HEK293T (cell line): ENCODE results near the gene TBC1D22A.

Source experiments
- CTCF ChIA-PET: fragments of 350-600 bp; formaldehyde crosslinking; extraction: SDS; loops from one replicate; lab custom pipeline; 2021; ENCODE audit warnings: antibody characterized with exemption, inconsistent platforms; lab: Yijun Ruan, JAX
- POLR2A ChIA-PET: fragments of 350-600 bp; formaldehyde crosslinking; extraction: SDS; loops from one replicate; lab custom pipeline; 2020; ENCODE audit warnings: antibody characterized with exemption, inconsistent platforms; lab: Yijun Ruan, JAX
- DNase-seq: peaks from one replicate; pipeline ENCODE4 v3.0.0; 2012; ENCODE audit warnings: mixed read lengths; ENCODE audit errors: extremely low spot score
- ARNT ChIP-seq: fragments of 450-650 bp; IDR thresholded peaks from 2 replicates; pipeline ENCODE4 v1.6.1; 2017; ENCODE audit warnings: mild to moderate bottlenecking
- BHLHE40 ChIP-seq: fragments of 450-650 bp; IDR thresholded peaks from 2 replicates; pipeline ENCODE4 v1.6.1; 2016; ENCODE audit warnings: mild to moderate bottlenecking, moderate library complexity, borderline replicate concordance
- CTBP1 ChIP-seq: fragments of 450-650 bp; IDR thresholded peaks from 2 replicates; pipeline ENCODE4 v1.6.1; 2016; ENCODE audit warnings: borderline replicate concordance
- ELF4 ChIP-seq: fragments of 450-650 bp; IDR thresholded peaks from 2 replicates; pipeline ENCODE4 v1.6.1; 2017; ENCODE audit warnings: antibody characterized with exemption
- FOXA1 ChIP-seq: fragments of 450-650 bp; IDR thresholded peaks from 2 replicates; pipeline ENCODE4 v1.6.1; 2016; ENCODE audit warnings: mild to moderate bottlenecking
- FOXK2 ChIP-seq: fragments of 450-650 bp; IDR thresholded peaks from 2 replicates; pipeline ENCODE4 v1.6.1; 2016; ENCODE audit warnings: mild to moderate bottlenecking
- FOXM1 ChIP-seq: fragments of 450-650 bp; IDR thresholded peaks from 2 replicates; pipeline ENCODE4 v1.6.1; 2017; ENCODE audit warnings: mild to moderate bottlenecking, borderline replicate concordance
- HDGF ChIP-seq: fragments of 450-650 bp; IDR thresholded peaks from 2 replicates; pipeline ENCODE4 v1.6.1; 2017; ENCODE audit warnings: antibody characterized with exemption, borderline replicate concordance
- L3MBTL2 ChIP-seq: fragments of 450-650 bp; conservative IDR thresholded peaks from 2 replicates; pipeline ENCODE4 v1.6.1; 2016; ENCODE audit warnings: mild to moderate bottlenecking
- LEF1 ChIP-seq: fragments of 450-650 bp; IDR thresholded peaks from 2 replicates; pipeline ENCODE4 v1.6.1; 2017; ENCODE audit warnings: mild to moderate bottlenecking, borderline replicate concordance
- NFRKB ChIP-seq: fragments of 450-650 bp; IDR thresholded peaks from 2 replicates; pipeline ENCODE4 v1.6.1; 2016; ENCODE audit warnings: mild to moderate bottlenecking, moderate library complexity
- PKNOX1 ChIP-seq: fragments of 450-650 bp; IDR thresholded peaks from 2 replicates; pipeline ENCODE4 v1.6.1; 2016
- SP1 ChIP-seq: fragments of 450-650 bp; IDR thresholded peaks from 2 replicates; pipeline ENCODE4 v1.6.1; 2017
- SUZ12 ChIP-seq: fragments of 450-650 bp; IDR thresholded peaks from 2 replicates; pipeline ENCODE4 v1.6.1; 2016; ENCODE audit warnings: mild to moderate bottlenecking
- TARDBP ChIP-seq: fragments of 450-650 bp; IDR thresholded peaks from 2 replicates; pipeline ENCODE4 v1.6.1; 2016
- ZNF384 ChIP-seq: fragments of 450-650 bp; IDR thresholded peaks from 2 replicates; pipeline ENCODE4 v1.6.1; 2016

The TBC1D22A gene

GRCh38 chr22:47126344-47126811 lies 363.9 kb downstream of the TBC1D22A start:
- ChIA-PET CTCF (no interaction called here), POLR2A (no interaction called here)
- TF ChIP-seq FOXA1 (no peak), FOXK2 (no peak), SP1 (no peak), L3MBTL2 (no peak), ZNF384 (no peak)
- no peak for DNase-seq

GRCh38 chr22:47127441-47127871 lies 365.0 kb downstream of the TBC1D22A start:
- no peak for DNase-seq
- ChIA-PET CTCF (interaction anchor here (0.6 kb wide), 1 partner anchor 8 kb away, joined by 3 read pairs; no protein-coding TSS in a partner anchor), POLR2A (no interaction called here)
- TF ChIP-seq SUZ12 = no peak
- no peak for TF ChIP-seq CTBP1
- TF ChIP-seq LEF1 = no peak
- TF ChIP-seq FOXK2 = no peak
- no peak for TF ChIP-seq FOXM1
- TF ChIP-seq L3MBTL2 = no peak
- TF ChIP-seq PKNOX1 = no peak
- no peak for TF ChIP-seq NFRKB
- TF ChIP-seq FOXA1 = no peak
- no peak for TF ChIP-seq HDGF
- TF ChIP-seq ZNF384 = no peak
- no peak for TF ChIP-seq BHLHE40
- TF ChIP-seq ELF4 = no peak
- no peak for TF ChIP-seq SP1
- TF ChIP-seq ARNT = no peak
- no peak for TF ChIP-seq TARDBP

GRCh38 chr22:47128216-47128615 lies 365.8 kb downstream of the TBC1D22A start:
- no peak for TF ChIP-seq BHLHE40
- no peak for TF ChIP-seq PKNOX1
- no peak for TF ChIP-seq TARDBP
- no peak for TF ChIP-seq FOXK2
- no peak for TF ChIP-seq L3MBTL2
- TF ChIP-seq NFRKB = no peak
- no peak for TF ChIP-seq LEF1
- TF ChIP-seq CTBP1 = no peak
- no peak for TF ChIP-seq HDGF
- TF ChIP-seq ZNF384 = no peak
- TF ChIP-seq ARNT = no peak
- no peak for TF ChIP-seq SUZ12
- TF ChIP-seq FOXM1 = no peak
- no peak for TF ChIP-seq SP1
- no peak for TF ChIP-seq FOXA1
- no peak for DNase-seq
- POLR2A ChIA-PET = no interaction called here
- CTCF ChIA-PET = interaction anchor here (0.6 kb wide), 1 partner anchor 9 kb away, joined by 3 read pairs; no protein-coding TSS in a partner anchor

- POLR2A ChIA-PET = no interaction called here
- CTCF ChIA-PET = no interaction called here
- no peak for DNase-seq
- no peak for TF ChIP-seq SUZ12
- TF ChIP-seq SP1 = no peak
- TF ChIP-seq TARDBP = no peak
- TF ChIP-seq FOXK2 = no peak
- TF ChIP-seq FOXM1 = no peak
Observed at GRCh38 chr22:47128622-47129215, 366.3 kb downstream of the TBC1D22A start.

- TF ChIP-seq PKNOX1 = no peak
- no peak for TF ChIP-seq HDGF
- no peak for TF ChIP-seq ARNT
- no peak for TF ChIP-seq NFRKB
- no peak for TF ChIP-seq FOXK2
- TF ChIP-seq FOXA1 = no peak
- TF ChIP-seq ZNF384 = no peak
- TF ChIP-seq FOXM1 = no peak
- TF ChIP-seq SP1 = no peak
- TF ChIP-seq BHLHE40 = no peak
- no peak for TF ChIP-seq L3MBTL2
- TF ChIP-seq ELF4 = no peak
- TF ChIP-seq SUZ12 = no peak
- no peak for TF ChIP-seq LEF1
- no peak for TF ChIP-seq TARDBP
- TF ChIP-seq CTBP1 = no peak
- ChIA-PET POLR2A (no interaction called here), CTCF (no interaction called here)
- no peak for DNase-seq
Observed at GRCh38 chr22:47129902-47130635, 367.6 kb downstream of the TBC1D22A start.
